ENCODE results near the gene ACSBG1. TPM values are rescaled to one million over a fixed set of nuclear protein-coding genes. Genes with fewer than 3 reads are reported as not detected.

The ACSBG1 gene
- total and polyA plus RNA-seq, 5 experiments from 2014 or later: 0.05 to 0.11 TPM; not detected in 3

DNA sequence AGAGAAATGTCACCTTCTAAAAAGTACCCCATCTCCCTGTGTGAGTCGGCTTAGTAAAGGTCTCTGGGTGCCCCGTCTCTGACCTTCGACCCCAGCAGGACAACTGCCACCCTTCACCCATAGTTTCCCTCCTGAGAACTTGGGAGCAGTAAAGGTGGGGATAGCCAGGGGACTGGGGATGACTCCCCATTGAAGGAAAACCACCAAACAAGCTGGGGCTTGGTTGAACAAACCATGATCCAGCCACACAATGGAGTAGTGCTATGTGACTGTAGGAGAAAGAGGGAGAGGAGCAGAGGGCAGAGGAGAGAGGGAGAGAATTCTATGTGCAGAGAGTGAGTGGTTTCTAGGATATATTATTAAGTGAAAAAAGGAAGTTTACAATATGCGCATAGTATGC, 51.5 kb downstream of the ACSBG1 start:
- H3K4me3 Mint-ChIP-seq: no peak overlapping the region
- peaks cover 0 to under 1% (median 0%) of the 10 kb centered on the region in 4 donors for H3K4me1 Mint-ChIP-seq
- ATAC-seq: no peak

DNA sequence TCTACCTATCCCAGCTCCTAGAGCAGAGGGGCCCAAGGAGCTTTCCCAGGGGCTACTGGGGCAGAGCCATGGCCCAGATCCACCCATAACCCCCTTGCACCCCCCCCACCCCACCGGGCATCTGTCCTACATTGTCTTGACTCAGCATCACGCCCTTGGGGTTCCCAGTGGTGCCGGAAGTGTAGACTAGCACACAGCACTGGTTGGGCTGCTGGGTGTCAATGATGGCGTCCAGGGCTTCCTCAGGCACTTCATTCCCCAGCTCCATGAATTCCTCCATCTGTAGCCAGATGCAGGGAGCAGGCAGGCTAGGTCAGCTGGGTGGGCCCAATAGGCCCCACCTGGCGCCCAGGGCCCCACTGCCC, 52.0 kb downstream of the ACSBG1 start:
- Mint-ChIP-seq H3K27me3 (peaks cover 0 to 1% (median 0%) of the 10 kb centered on the region in 5 donors), H3K4me1 (peaks cover 0 to 2% (median 0%) of the 10 kb centered on the region in 4 donors), H3K27ac (no peak overlapping the region), H3K4me3 (no peak overlapping the region), H3K36me3 (no peaks in the 10 kb centered on the region), H3K9me3 (peaks cover 0 to 7% (median 0%) of the 10 kb centered on the region in 9 donors)
- DNase-seq (no peak), ATAC-seq (no peak)
- POLR2A ChIA-PET: no interaction called here

More for the DNA sequence above, 51.5 kb downstream of the ACSBG1 start:
- DNase-seq: no peak
- POLR2A ChIA-PET: no interaction called here
- peak overlapping the region in 1 of 10 donors; percentile 69 for H3K27ac Mint-ChIP-seq
- peaks cover 0 to under 1% (median 0%) of the 10 kb centered on the region in 5 donors for H3K27me3 Mint-ChIP-seq
- peaks cover 0 to 7% (median 0%) of the 10 kb centered on the region in 9 donors for H3K9me3 Mint-ChIP-seq
- H3K36me3 Mint-ChIP-seq: no peaks in the 10 kb centered on the region

DNA sequence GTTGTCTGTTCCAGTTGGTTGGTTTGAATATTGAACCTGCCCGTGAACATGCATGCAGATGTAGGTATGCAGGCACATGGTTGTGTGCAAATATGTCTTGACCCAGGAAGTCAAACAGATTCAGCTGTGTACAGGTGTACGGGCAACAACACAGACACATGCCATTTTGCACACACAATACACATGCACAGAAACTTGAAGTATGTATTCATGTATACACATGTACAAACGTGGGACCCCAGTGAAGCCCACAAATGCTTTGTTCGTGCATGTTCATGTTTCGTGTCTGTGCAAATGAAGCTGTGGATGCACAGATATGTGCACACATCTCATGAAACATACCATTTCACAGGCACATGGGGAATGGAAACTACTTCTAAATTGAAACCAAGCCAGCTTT, 54.5 kb downstream of the ACSBG1 start:
- no peak for DNase-seq
- no peaks in the 10 kb centered on the region for H3K9me3 Mint-ChIP-seq
- no peak overlapping the region for H3K27ac Mint-ChIP-seq
- no peak for ATAC-seq
- peaks cover 0 to 1% (median 0%) of the 10 kb centered on the region in 5 donors for H3K27me3 Mint-ChIP-seq
- POLR2A ChIA-PET: no interaction called here
- H3K4me1 Mint-ChIP-seq: peaks cover 2 to 10% (median 5%) of the 10 kb centered on the region in 4 donors
- H3K36me3 Mint-ChIP-seq: no peaks in the 10 kb centered on the region
- no peak overlapping the region for H3K4me3 Mint-ChIP-seq

DNA sequence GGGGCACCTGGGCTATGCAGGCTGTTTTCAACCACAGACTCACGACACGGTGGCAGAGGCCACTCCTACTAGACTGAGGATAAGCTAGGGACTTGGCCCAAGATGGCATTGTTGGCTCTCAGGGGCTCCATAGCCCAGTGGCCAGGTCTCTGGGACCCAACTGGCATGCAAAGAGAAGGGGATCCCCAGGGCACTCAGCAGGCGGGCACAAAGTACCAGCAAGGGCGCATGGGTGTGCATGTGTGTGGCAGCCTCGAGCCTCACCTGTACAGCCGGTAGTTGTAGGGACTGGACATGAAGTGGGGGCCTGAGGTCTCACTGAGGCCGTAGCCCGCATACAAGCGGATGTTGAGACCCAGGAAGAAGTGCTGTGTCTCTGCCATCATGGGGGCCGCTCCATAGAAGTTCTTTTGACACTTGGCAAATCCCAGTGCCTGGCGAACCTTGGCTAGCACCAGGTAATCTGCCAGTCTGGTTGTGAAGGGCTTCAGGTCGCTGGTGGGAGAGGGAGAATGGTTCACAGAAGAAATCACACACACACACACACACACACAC, 55.0 kb downstream of the ACSBG1 start:
- POLR2A ChIA-PET: no interaction called here
- Mint-ChIP-seq H3K36me3 (no peaks in the 10 kb centered on the region), H3K4me1 (peaks cover 6 to 15% (median 10%) of the 10 kb centered on the region in 4 donors), H3K27ac (peak overlapping the region in 1 of 10 donors; percentile 11), H3K9me3 (no peaks in the 10 kb centered on the region), H3K27me3 (peaks cover 0 to 1% (median 0%) of the 10 kb centered on the region in 5 donors), H3K4me3 (no peak overlapping the region)
- DNase-seq: no peak
- no peak for ATAC-seq

DNA sequence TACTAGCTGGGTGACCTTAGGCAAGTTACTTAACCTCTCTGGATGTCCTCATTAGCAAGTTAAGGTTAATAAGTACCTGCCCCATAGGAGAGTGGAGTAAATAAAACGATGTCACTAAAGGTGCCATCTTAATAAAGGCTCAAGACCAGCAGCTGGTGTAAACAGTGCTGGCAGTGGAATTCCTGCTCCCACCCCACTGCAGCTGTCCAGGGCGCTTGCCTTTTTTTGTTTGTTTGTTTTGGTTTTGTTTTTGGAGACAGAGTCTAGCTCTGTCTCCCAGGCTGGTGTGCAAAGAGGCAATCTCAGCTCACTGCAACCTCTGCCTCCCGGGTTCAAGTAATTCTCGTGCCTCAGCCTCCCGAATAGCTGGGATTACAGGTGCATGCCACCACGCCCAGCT, 56.3 kb downstream of the ACSBG1 start:
- Mint-ChIP-seq H3K36me3 (no peaks in the 10 kb centered on the region), H3K27ac (peak overlapping the region in 1 of 10 donors; percentile 49), H3K9me3 (no peaks in the 10 kb centered on the region), H3K4me3 (no peak overlapping the region), H3K4me1 (peaks cover 12 to 28% (median 22%) of the 10 kb centered on the region in 4 donors), H3K27me3 (peaks cover 0 to 1% (median 0%) of the 10 kb centered on the region in 5 donors)
- ATAC-seq (no peak), DNase-seq (no peak)
- POLR2A ChIA-PET: no interaction called here

DNA sequence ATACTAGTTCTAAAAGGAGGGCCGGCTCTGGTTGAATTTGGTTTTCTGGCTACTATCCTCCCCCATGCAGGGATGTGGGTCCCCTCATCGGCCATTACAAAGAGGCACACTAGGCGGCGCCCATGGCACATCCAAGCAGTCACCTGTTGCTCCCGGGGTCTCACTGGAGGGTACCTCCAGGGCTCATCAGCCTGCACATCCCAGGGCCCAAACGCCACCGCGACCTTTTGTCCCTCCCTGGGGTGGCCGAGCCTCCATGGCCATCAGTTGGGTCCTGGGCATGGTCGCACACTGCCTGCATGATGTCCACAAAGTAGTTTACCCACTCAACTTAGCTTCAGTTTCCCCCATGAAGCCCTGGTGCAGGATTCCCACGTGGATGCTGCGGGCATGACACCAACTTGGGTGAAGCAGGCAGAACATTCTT, 56.9 kb downstream of the ACSBG1 start:
- peak in 3 of 10 donors; percentile 11 to 30 (median 15) for DNase-seq
- Mint-ChIP-seq H3K9me3 (no peaks in the 10 kb centered on the region), H3K27me3 (peaks cover 0 to 1% (median 0%) of the 10 kb centered on the region in 5 donors), H3K4me3 (no peak overlapping the region), H3K27ac (no peak overlapping the region), H3K4me1 (peaks cover 14 to 33% (median 24%) of the 10 kb centered on the region in 4 donors), H3K36me3 (peaks cover 0 to 4% (median 3%) of the 10 kb centered on the region in 3 donors)
- ATAC-seq: peak; percentile 39 to 49
- POLR2A ChIA-PET: no interaction called here

DNA sequence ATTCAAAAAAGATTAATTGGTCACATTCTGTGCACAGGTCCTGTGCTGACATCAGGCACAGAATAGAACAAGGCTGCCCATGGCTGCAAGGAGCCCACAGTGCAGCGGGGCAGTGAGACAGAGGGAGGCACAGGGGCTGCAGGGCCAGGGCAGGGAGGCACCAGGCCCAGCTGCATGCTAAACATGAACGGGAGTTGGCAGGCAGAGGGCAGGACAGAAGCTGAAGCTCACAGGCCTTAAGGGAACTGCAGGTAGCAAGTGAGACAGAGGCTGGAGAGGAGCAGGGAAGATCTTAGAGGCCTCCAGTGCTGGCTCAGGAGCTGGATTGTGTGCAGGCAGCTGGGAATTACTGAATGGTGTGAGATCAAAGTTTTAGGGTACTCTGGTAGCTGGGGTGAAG, 59.0 kb downstream of the ACSBG1 start:
- DNase-seq (no peak), ATAC-seq (no peak)
- peak overlapping the region in 2 of 10 donors; percentile 79 to 80 for H3K27ac Mint-ChIP-seq
- peak overlapping the region in 1 of 10 donors; percentile 2 for H3K4me3 Mint-ChIP-seq
- H3K27me3 Mint-ChIP-seq: peaks cover 0 to 1% (median 0%) of the 10 kb centered on the region in 5 donors
- H3K4me1 Mint-ChIP-seq: peaks cover 14 to 48% (median 24%) of the 10 kb centered on the region in 4 donors
- peaks cover 0 to 25% (median 22%) of the 10 kb centered on the region in 3 donors for H3K36me3 Mint-ChIP-seq
- no peaks in the 10 kb centered on the region for H3K9me3 Mint-ChIP-seq
- POLR2A ChIA-PET: no interaction called here

DNA sequence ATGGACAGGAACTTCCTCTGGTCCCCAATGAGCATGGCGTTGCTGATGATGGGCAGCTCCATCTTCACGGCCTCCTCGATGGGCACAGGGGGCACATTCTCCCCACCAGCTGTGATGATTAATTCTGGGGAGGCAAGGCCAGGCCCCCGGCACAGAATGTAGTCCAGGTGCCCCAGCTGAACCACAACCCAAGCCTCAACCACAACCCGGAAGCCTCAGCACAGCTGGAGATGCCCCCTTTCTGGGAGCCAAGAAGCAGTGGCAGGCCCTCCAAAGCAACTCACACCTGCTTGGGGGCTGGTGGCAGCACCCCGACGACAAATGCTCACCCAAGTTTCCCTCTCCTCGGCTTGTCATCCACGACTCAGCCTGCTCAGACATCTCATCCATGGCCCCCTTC, 60.0 kb downstream of the ACSBG1 start:
- Mint-ChIP-seq H3K27ac (peak overlapping the region in 7 of 10 donors; percentile 14 to 82 (median 46)), H3K27me3 (peaks cover 0 to 1% (median 0%) of the 10 kb centered on the region in 5 donors), H3K36me3 (peaks cover 0 to 35% (median 24%) of the 10 kb centered on the region in 3 donors), H3K4me1 (peaks cover 14 to 52% (median 24%) of the 10 kb centered on the region in 4 donors), H3K4me3 (peak overlapping the region in 8 of 10 donors; percentile 16 to 73 (median 44)), H3K9me3 (no peaks in the 10 kb centered on the region)
- POLR2A ChIA-PET: no interaction called here
- DNase-seq: peak in 2 of 10 donors; percentile 15 to 21
- ATAC-seq: peak; percentile 70 to 77

DNA sequence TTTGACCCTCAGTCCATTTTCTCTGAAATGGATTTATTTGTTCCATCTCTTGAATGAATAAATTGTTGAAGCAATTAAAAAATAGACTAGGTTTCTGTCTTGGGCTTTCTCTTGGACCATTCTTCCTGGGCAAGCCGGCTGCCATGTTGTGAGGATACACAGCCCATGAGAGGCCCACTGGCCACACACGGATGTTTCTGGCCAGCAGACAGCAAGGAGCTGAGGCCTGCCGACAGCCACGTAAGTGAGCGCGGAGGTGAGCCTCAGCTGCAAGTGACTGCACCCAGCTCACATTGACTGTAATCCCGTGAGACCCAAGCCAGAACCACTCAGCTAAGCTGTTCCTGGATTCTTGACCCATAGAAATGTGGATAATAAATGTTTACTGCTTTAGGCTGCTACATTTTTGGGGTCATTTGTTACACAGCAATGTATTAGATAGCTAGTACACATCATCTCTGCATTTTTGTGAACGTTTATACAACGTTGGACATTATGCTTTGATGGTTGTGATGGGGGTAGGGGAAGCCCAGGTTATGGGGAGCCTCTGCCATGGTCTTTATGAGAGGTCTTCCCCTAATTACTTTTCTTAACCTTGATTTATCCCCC, 62.4 kb downstream of the ACSBG1 start:
- peak overlapping the region in 1 of 10 donors; percentile 86 for H3K27ac Mint-ChIP-seq
- peaks cover 16 to 69% (median 31%) of the 10 kb centered on the region in 4 donors for H3K4me1 Mint-ChIP-seq
- POLR2A ChIA-PET: interaction anchor here (0.8 kb wide), 1 partner anchor 23 kb away, joined by 3 read pairs; the partner anchor contains the start of gene IDH3A
- no peaks in the 10 kb centered on the region for H3K9me3 Mint-ChIP-seq
- ATAC-seq: no peak
- DNase-seq: no peak
- H3K27me3 Mint-ChIP-seq: no peaks in the 10 kb centered on the region
- no peak overlapping the region for H3K4me3 Mint-ChIP-seq
- H3K36me3 Mint-ChIP-seq: peaks cover 0 to 54% (median 37%) of the 10 kb centered on the region in 3 donors

DNA sequence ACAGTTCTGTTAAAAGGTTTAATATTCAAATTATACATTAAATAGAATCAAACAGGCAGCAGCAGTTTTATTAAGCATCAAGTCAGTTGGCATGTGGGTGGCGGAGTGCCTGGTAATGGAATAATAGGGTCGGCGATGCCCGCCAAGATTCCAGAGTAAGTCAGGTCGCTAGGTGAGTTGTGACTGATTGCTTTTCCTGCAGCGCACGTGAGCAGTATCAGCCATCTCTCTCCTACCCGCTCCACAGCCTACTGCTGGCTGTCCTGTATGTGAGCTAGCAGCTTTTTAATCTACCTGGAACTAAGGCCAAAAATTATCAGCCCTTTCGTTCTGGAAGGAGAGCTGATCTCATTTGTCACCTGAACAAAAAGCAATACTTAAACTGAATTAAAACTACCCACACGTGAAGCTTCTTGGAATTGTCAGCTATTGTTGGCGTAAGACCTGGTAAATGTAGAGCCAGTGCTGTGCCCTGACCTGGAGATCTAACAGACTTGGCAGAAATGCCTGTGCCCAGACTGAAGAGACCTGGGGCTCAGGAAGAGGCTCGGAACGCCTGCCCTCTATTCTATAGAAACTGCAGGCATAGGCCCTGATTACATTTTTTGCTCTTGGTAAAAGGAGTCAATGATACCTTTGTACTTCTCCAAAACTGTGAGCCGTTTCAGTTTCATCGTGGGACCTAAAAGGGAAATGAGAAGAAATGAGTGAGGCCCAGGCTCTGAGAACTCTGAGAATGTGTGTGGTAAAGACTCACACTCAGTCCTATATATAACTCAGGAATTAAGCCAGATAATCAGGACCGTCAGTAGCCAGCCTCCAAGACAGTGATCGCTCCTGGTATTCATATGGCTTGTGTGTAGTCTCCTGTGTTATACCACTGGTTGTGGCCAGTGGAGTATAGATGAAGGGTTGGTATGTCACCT, 63.3 kb downstream of the ACSBG1 start:
- DNase-seq (no peak), ATAC-seq (no peak)
- POLR2A ChIA-PET: no interaction called here
- Mint-ChIP-seq H3K9me3 (no peaks in the 10 kb centered on the region), H3K27me3 (no peaks in the 10 kb centered on the region), H3K4me1 (peaks cover 17 to 69% (median 31%) of the 10 kb centered on the region in 4 donors), H3K27ac (peak overlapping the region in 3 of 10 donors; percentile 19 to 86 (median 37)), H3K4me3 (peak overlapping the region in 1 of 10 donors; percentile 22), H3K36me3 (peaks cover 0 to 62% (median 44%) of the 10 kb centered on the region in 3 donors)

DNA sequence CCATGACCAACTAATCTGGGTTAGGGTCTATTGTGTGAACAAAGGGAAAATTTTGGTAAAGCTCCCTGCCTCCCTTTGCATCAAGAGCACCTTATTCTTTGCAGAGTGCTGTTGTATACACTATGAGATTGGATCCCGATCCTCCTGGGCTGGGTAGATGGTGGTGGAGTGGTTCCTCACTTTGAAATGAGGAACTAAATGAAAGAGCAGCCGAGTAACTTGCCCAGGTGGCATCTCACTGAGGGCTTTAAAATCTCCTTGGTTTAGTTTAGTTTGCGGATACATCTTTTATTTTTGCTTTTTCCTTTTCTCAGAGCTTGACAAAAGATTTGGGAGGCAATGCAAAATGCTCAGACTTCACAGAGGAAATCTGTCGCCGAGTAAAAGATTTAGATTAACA, 65.8 kb downstream of the ACSBG1 start:
- peaks cover 9 to 47% (median 13%) of the 10 kb centered on the region in 4 donors for H3K4me1 Mint-ChIP-seq
- DNase-seq (no peak), ATAC-seq (no peak)
- POLR2A ChIA-PET: no interaction called here
- H3K9me3 Mint-ChIP-seq: no peaks in the 10 kb centered on the region
- peak overlapping the region in 1 of 10 donors; percentile 29 for H3K4me3 Mint-ChIP-seq
- H3K27me3 Mint-ChIP-seq: no peaks in the 10 kb centered on the region
- H3K36me3 Mint-ChIP-seq: peaks cover 0 to 86% (median 55%) of the 10 kb centered on the region in 3 donors
- H3K27ac Mint-ChIP-seq: peak overlapping the region in 3 of 10 donors; percentile 6 to 69 (median 42)

DNA sequence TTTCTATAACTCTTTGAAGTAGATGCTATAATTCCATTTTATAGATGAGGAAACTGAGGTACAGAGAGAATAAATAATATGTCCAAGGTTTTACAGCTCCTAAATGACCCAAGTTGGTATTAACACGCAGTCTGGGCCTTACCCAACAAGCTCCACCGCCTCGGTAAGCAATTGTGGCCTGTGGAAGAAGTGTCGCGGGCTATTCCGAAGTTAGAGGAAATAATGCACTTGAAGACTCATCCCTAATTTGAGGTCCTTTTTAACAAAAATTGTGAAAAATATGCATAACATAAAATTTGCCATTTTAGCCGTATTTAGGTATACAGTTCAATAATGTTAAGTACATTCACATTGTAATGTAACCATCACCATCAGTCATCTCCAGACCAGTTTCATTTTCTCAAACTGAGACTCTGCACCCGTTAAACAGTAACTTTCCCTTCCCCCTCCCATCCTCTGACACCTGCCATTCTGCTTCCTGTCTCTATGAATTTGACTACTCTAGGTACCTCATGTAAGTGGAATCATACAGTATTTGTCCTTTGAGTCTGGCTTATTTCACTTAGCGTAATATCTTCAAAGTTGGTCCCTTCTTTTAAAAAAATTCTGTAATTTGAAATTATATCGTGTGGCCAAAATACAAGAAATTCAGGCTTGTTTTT, 67.0 kb downstream of the ACSBG1 start:
- Mint-ChIP-seq H3K36me3 (peaks cover 0 to 91% (median 56%) of the 10 kb centered on the region in 3 donors), H3K27me3 (no peaks in the 10 kb centered on the region), H3K4me3 (peak overlapping the region in 2 of 10 donors; percentile 0 to 27), H3K27ac (peak overlapping the region in 7 of 10 donors; percentile 1 to 77 (median 29)), H3K4me1 (peaks cover 4 to 36% (median 7%) of the 10 kb centered on the region in 4 donors), H3K9me3 (no peaks in the 10 kb centered on the region)
- POLR2A ChIA-PET: no interaction called here
- DNase-seq (peak in 1 of 10 donors; percentile 28), ATAC-seq (peak; percentile 47 to 77)

All from naive thymus-derived CD8-positive, alpha-beta T cell (primary cell).